Liver (tissue), 9 donors: ENCODE measurements around the gene MYO16. TPM values are rescaled to one million over a fixed set of nuclear protein-coding genes. Genes with fewer than 3 reads are reported as not detected.

Experiments used
- DNase-seq: peaks from one replicate; pipeline ENCODE4 v3.0.0-alpha.2; 2017; ENCODE audit warnings: low spot score
- H3K27ac ChIP-seq, 2 donors: one replicate each; pipeline ENCODE4 v1.7.0; 2013; ENCODE audit warnings: inconsistent platforms in 2 of 2, low read length in 2 of 2, control low read depth in 1 of 2, low read depth in 1 of 2, mild to moderate bottlenecking in 1 of 2
- H3K27me3 ChIP-seq, 4 donors: one replicate each; pipeline versions ENCODE4 v1.6.1 to v1.7.0; 2013; ENCODE audit warnings: low read length in 3 of 4, inconsistent platforms in 1 of 4, mild to moderate bottlenecking in 1 of 4, moderate library complexity in 1 of 4; ENCODE audit not compliant: control insufficient read depth in 4 of 4, insufficient read depth in 4 of 4
- H3K36me3 ChIP-seq, 4 donors: one replicate each; pipeline versions ENCODE4 v1.6.1 to v1.7.0; 2013; ENCODE audit warnings: low read length in 3 of 4, mild to moderate bottlenecking in 3 of 4, low read depth in 1 of 4, moderate library complexity in 1 of 4; ENCODE audit not compliant: control insufficient read depth in 4 of 4, insufficient read depth in 3 of 4
- H3K4me1 ChIP-seq, 4 donors: one replicate each; pipeline versions ENCODE4 v1.6.1 to v1.7.0; 2013; ENCODE audit warnings: low read length in 3 of 4, mild to moderate bottlenecking in 3 of 4, moderate library complexity in 1 of 4; ENCODE audit not compliant: control insufficient read depth in 4 of 4, insufficient read depth in 4 of 4
- H3K4me3 ChIP-seq, 3 donors: one replicate each; pipeline versions ENCODE4 v1.6.1 to v1.7.0; 2013; ENCODE audit warnings: low read length in 3 of 3, control low read depth in 1 of 3, low read depth in 1 of 3, mild to moderate bottlenecking in 1 of 3
- H3K9ac ChIP-seq, 2 donors: one replicate each; pipeline ENCODE4 v1.7.0; 2013; ENCODE audit warnings: low read length in 2 of 2, mild to moderate bottlenecking in 2 of 2, moderate library complexity in 2 of 2, control low read depth in 1 of 2, low read depth in 1 of 2
- H3K9me3 ChIP-seq, 4 donors: one replicate each; pipeline versions ENCODE4 v1.6.1 to v1.7.0; 2013; ENCODE audit warnings: low read length in 3 of 4; ENCODE audit not compliant: control insufficient read depth in 4 of 4
- EGR1 ChIP-seq, 2 donors: IDR thresholded peaks; 2 replicates each; pipeline ENCODE4 v1.6.1; 2016 to 2018; ENCODE audit warnings: antibody characterized with exemption in 2 of 2, low read depth in 2 of 2
- FOXA1 ChIP-seq: IDR thresholded peaks from 2 replicates; pipeline ENCODE4 v1.6.1; 2016; ENCODE audit warnings: antibody characterized with exemption
- FOXA2 ChIP-seq: IDR thresholded peaks from 2 replicates; pipeline ENCODE4 v1.6.1; 2016; ENCODE audit warnings: antibody characterized with exemption
- GABPA ChIP-seq, 2 donors: IDR thresholded peaks in 1 of 2; conservative IDR thresholded peaks in 1 of 2; 2 replicates each; pipeline ENCODE4 v1.6.1; 2016; ENCODE audit warnings: antibody characterized with exemption in 2 of 2, mild to moderate bottlenecking in 1 of 2, moderate library complexity in 1 of 2
- HNF4A ChIP-seq, 2 donors: conservative IDR thresholded peaks; 2 replicates each; pipeline ENCODE4 v1.6.1; 2016; ENCODE audit warnings: antibody characterized with exemption in 2 of 2, mild to moderate bottlenecking in 2 of 2
- JUND ChIP-seq, 2 donors: IDR thresholded peaks; 2 replicates each; pipeline ENCODE4 v1.6.1; 2016; ENCODE audit warnings: antibody characterized with exemption in 2 of 2
- RAD21 ChIP-seq, 2 donors: IDR thresholded peaks; 2 replicates each; pipeline ENCODE4 v1.6.1; 2016; ENCODE audit warnings: antibody characterized with exemption in 2 of 2, mild to moderate bottlenecking in 2 of 2
- TAF1 ChIP-seq: conservative IDR thresholded peaks from 2 replicates; pipeline ENCODE4 v1.6.1; 2016; ENCODE audit warnings: antibody characterized with exemption, mild to moderate bottlenecking
- YY1 ChIP-seq: IDR thresholded peaks from 2 replicates; pipeline ENCODE4 v1.6.1; 2016; ENCODE audit warnings: antibody characterized with exemption, mild to moderate bottlenecking
- WGBS: extraction: QIAGEN DNeasy Blood & Tissue Kit; methylation state at CpG from one replicate; pipeline ENCODE4 v1.1.7; 2013; 5-methylcytosine and 5-hydroxymethylcytosine counted together
- polyA plus RNA-seq, 2 donors: library from polyadenylated mRNA; stranded (reverse) in 1 of 2; unstranded in 1 of 2; fragments of 200-250 nt in 1 of 2; fragments of >200 nt in 1 of 2; fragmentation: Nextera tagmentation in 1 of 2; extraction: Ambion mirVana in 1 of 2; gene quantifications; one replicate each; pipeline versions ENCODE4 v1.2.1 to v1.2.3, GENCODE V29; 2013 to 2015
- total RNA-seq, 2 donors: library from RNA; depleted of rRNA; stranded (reverse); fragments of >200 nt; gene quantifications; one replicate each; pipeline ENCODE4 v1.2.3, GENCODE V29; 2014
- TF ChIP-seq, protein P1 (sequence below): IDR thresholded peaks from 2 replicates; pipeline ENCODE4 v1.6.1; 2016; ENCODE audit warnings: antibody characterized with exemption
- TF ChIP-seq, protein P2 (sequence below): IDR thresholded peaks from 2 replicates; pipeline ENCODE4 v1.6.1; 2016; ENCODE audit warnings: antibody characterized with exemption
- TF ChIP-seq, protein P3 (sequence below): IDR thresholded peaks from 2 replicates; pipeline ENCODE4 v1.6.1; 2016; ENCODE audit warnings: antibody characterized with exemption
- TF ChIP-seq, protein P4 (sequence below): IDR thresholded peaks from 2 replicates; pipeline ENCODE4 v1.6.1; 2016; ENCODE audit warnings: antibody characterized with exemption, mild to moderate bottlenecking
- donor health status: healthy.
- donor health status: healthy.
- donor health status: healthy.
- donor health status: healthy.
- donor health status: healthy.

The MYO16 gene
- total and polyA plus RNA-seq, 4 donors: 0.37 to 1.1 (median 0.68) TPM

DNA sequence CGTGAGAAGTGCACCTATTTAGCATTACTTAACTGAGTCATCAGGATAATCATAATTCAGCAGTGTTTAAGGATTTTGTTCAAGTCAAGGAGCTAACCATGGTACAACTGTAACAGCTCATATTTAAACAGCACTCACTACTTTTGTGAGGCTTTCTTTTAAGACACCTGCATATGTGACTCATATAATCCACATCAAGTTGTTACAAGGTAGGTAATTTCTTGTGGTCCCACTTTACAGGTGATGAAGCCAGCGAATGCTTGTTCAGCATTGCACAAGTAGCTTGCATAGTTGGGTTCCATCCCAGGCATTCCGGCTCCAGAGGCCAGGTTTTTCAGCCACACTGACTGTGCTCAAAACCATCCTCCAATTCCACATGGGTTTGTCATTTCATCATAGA, 569.2 kb downstream of the MYO16 start:
- no peak overlapping the region for H3K9ac ChIP-seq
- WGBS: 89% methylated on average over 3 of the region's 3 CpGs
- no peak overlapping the region for H3K27ac ChIP-seq
- no peaks in the 10 kb centered on the region for H3K4me1 ChIP-seq
- H3K9me3 ChIP-seq: no peaks in the 10 kb centered on the region
- no peak for DNase-seq
- no peak overlapping the region for H3K4me3 ChIP-seq
- no peaks in the 10 kb centered on the region for H3K27me3 ChIP-seq
- TF ChIP-seq TAF1: no peak
- TF ChIP-seq JUND (IDR thresholded peaks at IDR 0.05): no peak
- no peak for TF ChIP-seq HNF4A (conservative IDR thresholded peaks at IDR 0.05)
- TF ChIP-seq RAD21 (IDR thresholded peaks at IDR 0.05): no peak
- TF ChIP-seq, protein P1, sequence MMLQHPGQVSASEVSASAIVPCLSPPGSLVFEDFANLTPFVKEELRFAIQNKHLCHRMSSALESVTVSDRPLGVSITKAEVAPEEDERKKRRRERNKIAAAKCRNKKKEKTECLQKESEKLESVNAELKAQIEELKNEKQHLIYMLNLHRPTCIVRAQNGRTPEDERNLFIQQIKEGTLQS: no peak
- TF ChIP-seq, protein P2, sequence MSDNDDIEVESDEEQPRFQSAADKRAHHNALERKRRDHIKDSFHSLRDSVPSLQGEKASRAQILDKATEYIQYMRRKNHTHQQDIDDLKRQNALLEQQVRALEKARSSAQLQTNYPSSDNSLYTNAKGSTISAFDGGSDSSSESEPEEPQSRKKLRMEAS: no peak
- TF ChIP-seq, protein P3, sequence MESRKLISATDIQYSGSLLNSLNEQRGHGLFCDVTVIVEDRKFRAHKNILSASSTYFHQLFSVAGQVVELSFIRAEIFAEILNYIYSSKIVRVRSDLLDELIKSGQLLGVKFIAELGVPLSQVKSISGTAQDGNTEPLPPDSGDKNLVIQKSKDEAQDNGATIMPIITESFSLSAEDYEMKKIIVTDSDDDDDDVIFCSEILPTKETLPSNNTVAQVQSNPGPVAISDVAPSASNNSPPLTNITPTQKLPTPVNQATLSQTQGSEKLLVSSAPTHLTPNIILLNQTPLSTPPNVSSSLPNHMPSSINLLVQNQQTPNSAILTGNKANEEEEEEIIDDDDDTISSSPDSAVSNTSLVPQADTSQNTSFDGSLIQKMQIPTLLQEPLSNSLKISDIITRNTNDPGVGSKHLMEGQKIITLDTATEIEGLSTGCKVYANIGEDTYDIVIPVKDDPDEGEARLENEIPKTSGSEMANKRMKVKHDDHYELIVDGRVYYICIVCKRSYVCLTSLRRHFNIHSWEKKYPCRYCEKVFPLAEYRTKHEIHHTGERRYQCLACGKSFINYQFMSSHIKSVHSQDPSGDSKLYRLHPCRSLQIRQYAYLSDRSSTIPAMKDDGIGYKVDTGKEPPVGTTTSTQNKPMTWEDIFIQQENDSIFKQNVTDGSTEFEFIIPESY: no peak
- no peak for TF ChIP-seq FOXA1
- no peak for TF ChIP-seq YY1
- TF ChIP-seq EGR1 (IDR thresholded peaks at IDR 0.05; ENCODE audit: low read depth in 2 of 2): no peak
- no peak for TF ChIP-seq FOXA2
- TF ChIP-seq GABPA (IDR thresholded peaks at IDR 0.05 in 1 of 2, conservative IDR thresholded peaks at IDR 0.05 in 1 of 2): no peak
- no peaks in the 10 kb centered on the region for H3K36me3 ChIP-seq

DNA sequence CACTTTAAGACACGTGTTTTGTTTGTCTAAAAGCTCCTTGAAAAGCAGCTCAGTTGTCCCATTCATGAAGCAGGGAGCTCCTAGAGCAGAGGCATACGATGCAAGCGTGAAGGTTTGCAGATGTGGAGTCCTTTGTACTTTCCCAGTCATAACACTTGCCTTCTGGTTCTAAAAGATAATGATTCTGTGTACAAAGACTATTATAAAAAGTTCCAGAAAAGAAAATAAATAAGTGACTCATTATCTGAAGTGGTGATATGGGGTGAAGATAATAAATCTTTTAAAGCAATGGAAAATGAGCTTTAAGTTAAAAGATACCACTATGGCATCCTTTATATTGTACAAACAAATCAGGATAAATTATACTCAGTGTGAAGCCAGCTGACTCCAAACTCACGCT, 569.9 kb downstream of the MYO16 start:
- Histone ChIP-seq H3K4me1 (no peaks in the 10 kb centered on the region), H3K36me3 (no peaks in the 10 kb centered on the region), H3K9me3 (no peaks in the 10 kb centered on the region), H3K27me3 (no peaks in the 10 kb centered on the region), H3K9ac (no peak overlapping the region), H3K27ac (no peak overlapping the region), H3K4me3 (no peak overlapping the region)
- TF ChIP-seq GABPA (IDR thresholded peaks at IDR 0.05 in 1 of 2, conservative IDR thresholded peaks at IDR 0.05 in 1 of 2) (no peak), FOXA1 (no peak), HNF4A (conservative IDR thresholded peaks at IDR 0.05) (no peak), EGR1 (IDR thresholded peaks at IDR 0.05; ENCODE audit: low read depth in 2 of 2) (no peak), FOXA2 (no peak)
- TF ChIP-seq, protein P1: no peak
- TF ChIP-seq, protein P4, sequence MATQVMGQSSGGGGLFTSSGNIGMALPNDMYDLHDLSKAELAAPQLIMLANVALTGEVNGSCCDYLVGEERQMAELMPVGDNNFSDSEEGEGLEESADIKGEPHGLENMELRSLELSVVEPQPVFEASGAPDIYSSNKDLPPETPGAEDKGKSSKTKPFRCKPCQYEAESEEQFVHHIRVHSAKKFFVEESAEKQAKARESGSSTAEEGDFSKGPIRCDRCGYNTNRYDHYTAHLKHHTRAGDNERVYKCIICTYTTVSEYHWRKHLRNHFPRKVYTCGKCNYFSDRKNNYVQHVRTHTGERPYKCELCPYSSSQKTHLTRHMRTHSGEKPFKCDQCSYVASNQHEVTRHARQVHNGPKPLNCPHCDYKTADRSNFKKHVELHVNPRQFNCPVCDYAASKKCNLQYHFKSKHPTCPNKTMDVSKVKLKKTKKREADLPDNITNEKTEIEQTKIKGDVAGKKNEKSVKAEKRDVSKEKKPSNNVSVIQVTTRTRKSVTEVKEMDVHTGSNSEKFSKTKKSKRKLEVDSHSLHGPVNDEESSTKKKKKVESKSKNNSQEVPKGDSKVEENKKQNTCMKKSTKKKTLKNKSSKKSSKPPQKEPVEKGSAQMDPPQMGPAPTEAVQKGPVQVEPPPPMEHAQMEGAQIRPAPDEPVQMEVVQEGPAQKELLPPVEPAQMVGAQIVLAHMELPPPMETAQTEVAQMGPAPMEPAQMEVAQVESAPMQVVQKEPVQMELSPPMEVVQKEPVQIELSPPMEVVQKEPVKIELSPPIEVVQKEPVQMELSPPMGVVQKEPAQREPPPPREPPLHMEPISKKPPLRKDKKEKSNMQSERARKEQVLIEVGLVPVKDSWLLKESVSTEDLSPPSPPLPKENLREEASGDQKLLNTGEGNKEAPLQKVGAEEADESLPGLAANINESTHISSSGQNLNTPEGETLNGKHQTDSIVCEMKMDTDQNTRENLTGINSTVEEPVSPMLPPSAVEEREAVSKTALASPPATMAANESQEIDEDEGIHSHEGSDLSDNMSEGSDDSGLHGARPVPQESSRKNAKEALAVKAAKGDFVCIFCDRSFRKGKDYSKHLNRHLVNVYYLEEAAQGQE: no peak
- TF ChIP-seq, protein P3: no peak
- WGBS: 74% methylated on average over 4 of the region's 4 CpGs
- DNase-seq: no peak
